ENCODE measurements around the gene PCED1B. TPM values are rescaled to one million over a fixed set of nuclear protein-coding genes. Genes with fewer than 3 reads are reported as not detected.

The PCED1B gene
- total RNA-seq, 1 experiment from 2014 or later, result 3.3 TPM

DNA sequence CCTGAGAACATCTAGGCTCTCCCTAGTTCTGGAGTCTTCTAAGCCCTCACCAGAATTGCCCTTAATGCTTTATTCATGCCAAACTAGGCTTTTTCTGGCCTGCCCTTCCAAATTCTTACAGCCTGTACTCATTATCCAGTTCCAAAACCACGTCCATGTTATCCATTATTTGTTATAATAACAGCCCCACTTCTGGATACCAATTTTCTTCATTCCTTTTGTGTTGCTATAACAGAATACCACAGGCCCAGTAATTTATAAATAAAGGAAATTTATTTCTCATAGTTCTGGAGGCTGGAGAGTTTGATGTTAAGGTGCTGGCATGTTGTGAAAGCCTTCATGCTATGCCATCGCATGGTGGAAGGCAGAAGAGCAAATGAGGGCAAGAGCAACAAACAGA lies 68.3 kb downstream of the PCED1B start:
- no CpG with 5 or more reads among the region's 2 CpGs for WGBS (ENCODE audit: extremely low coverage, insufficient read length, low lambda C conversion rate)
- TF ChIP-seq CTCF (conservative IDR thresholded peaks at IDR 0.05), result no peak
- H3K79me1 ChIP-seq (ENCODE audit: insufficient read depth, low read depth, low read length, poor library complexity, severe bottlenecking), result no peaks in the 10 kb centered on the region
- H4K5ac ChIP-seq (ENCODE audit: insufficient read length, low read depth, low read length), result no peak overlapping the region
- H3K36me3 Mint-ChIP-seq (ENCODE audit: insufficient read depth in 1 of 3, low read depth in 3 of 3), result peaks cover 4 to 5% (median 5%) of the 10 kb centered on the region in 3 experiments; a peak in 4 of 7 replicates
- H2BK5ac ChIP-seq (ENCODE audit: insufficient read length, low read length), result no peak overlapping the region
- no peaks in the 10 kb centered on the region for H3K79me2 ChIP-seq (ENCODE audit: insufficient read depth, low read length)
- H4K8ac ChIP-seq (replicated peaks; ENCODE audit: insufficient read length, low read depth, low read length), result no peak overlapping the region
- no peak overlapping the region for H3K4ac ChIP-seq (ENCODE audit: low read depth, low read length)
- H3K27me3 ChIP-seq (ENCODE audit: insufficient read depth, low read length), result no peaks in the 10 kb centered on the region
- no peak overlapping the region for H3K18ac ChIP-seq (ENCODE audit: insufficient read length, low read depth, low read length)
- H3K27ac Mint-ChIP-seq, result no peak overlapping the region
- H3K23me2 ChIP-seq (ENCODE audit: insufficient read length, low read depth, low read length, poor library complexity, severe bottlenecking), result no peaks in the 10 kb centered on the region
- H2BK15ac ChIP-seq (ENCODE audit: low read depth, low read length), result no peak overlapping the region
- H3T11ph ChIP-seq (ENCODE audit: low read length), result no peak overlapping the region
- H3K9ac ChIP-seq (ENCODE audit: extremely low read depth, insufficient read length, low read length), result no peak overlapping the region
- no peaks in the 10 kb centered on the region for H3K9me3 ChIP-seq (ENCODE audit: control insufficient read depth, low read depth, low read length)
- H3K9me3 Mint-ChIP-seq, result peaks cover 9% of the 10 kb centered on the region in 2 experiments; a peak in 4 of 5 replicates
- no peak overlapping the region for H2BK12ac ChIP-seq (ENCODE audit: insufficient read length, low read depth, low read length)
- no peak overlapping the region for H3K23ac ChIP-seq (ENCODE audit: insufficient read length, low read depth, low read length)
- H3K4me3 Mint-ChIP-seq, result no peak overlapping the region
- H4K91ac ChIP-seq (ENCODE audit: insufficient read length, low read depth, low read length), result no peak overlapping the region
- DNase-seq, result no peak
- no peak overlapping the region for H3K4me2 ChIP-seq (ENCODE audit: insufficient read depth, insufficient read length, low read length)
- no peak overlapping the region for H2AK5ac ChIP-seq (ENCODE audit: insufficient read length, low read length)
- no peak overlapping the region for H2BK120ac ChIP-seq (ENCODE audit: low read depth, low read length, poor library complexity, severe bottlenecking)
- H4K20me1 ChIP-seq (ENCODE audit: control insufficient read depth, insufficient read depth, insufficient read length), result no peaks in the 10 kb centered on the region
- H3K14ac ChIP-seq (ENCODE audit: insufficient read depth, low read length), result no peak overlapping the region
- H3K4me1 Mint-ChIP-seq, result peaks cover 8 to 9% of the 10 kb centered on the region in 2 experiments
- H2BK20ac ChIP-seq (ENCODE audit: low read depth, low read length, poor library complexity, severe bottlenecking), result no peak overlapping the region
- no peak overlapping the region for H3K56ac ChIP-seq (ENCODE audit: insufficient read length, low read depth, low read length)
- H3K27ac ChIP-seq (ENCODE audit: insufficient read length, low read depth, low read length), result no peak overlapping the region
- no peaks in the 10 kb centered on the region for H3K4me1 ChIP-seq (ENCODE audit: insufficient read depth, low read length)
- H2AFZ ChIP-seq (ENCODE audit: low read length), result no peak overlapping the region
- peaks cover 2% of the 10 kb centered on the region; the same call in 1 of the 2 replicates for H3K27me3 Mint-ChIP-seq (ENCODE audit: low read depth)
